CD14-positive monocyte (primary cell): ENCODE results near the gene OPN1LW. TPM values are rescaled to one million over a fixed set of nuclear protein-coding genes. Genes with fewer than 3 reads are reported as not detected.
"Not testable (repeated sequence)": the region's sequence is repeated elsewhere in the genome, so short reads cannot be mapped to it uniquely, and the experiment has no call there.

ENCODE experiments used
- DNase-seq, 3 donors: peaks; one replicate each; pipeline ENCODE4 v3.0.0-alpha.2; 2011 to 2022
- H2AFZ ChIP-seq: 2 replicates; pipeline ENCODE4 v1.6.0; 2012; ENCODE audit warnings: mild to moderate bottlenecking, low read depth, low read length, inconsistent platforms; ENCODE audit not compliant: insufficient read depth, poor library complexity, severe bottlenecking
- H3K27ac ChIP-seq, 2 donors: 1 replicate in 1 of 2; 2 replicates in 1 of 2; pipeline ENCODE4 v1.5.1; 2012 to 2013; ENCODE audit warnings: low read length in 2 of 2, control low read depth in 1 of 2, inconsistent platforms in 1 of 2, low read depth in 1 of 2, mild to moderate bottlenecking in 1 of 2
- H3K27me3 ChIP-seq, 2 donors: one replicate each; pipeline versions ENCODE4 v1.6.0 to v1.6.1; 2011 to 2013; ENCODE audit warnings: low read length in 2 of 2; ENCODE audit not compliant: control insufficient read depth in 2 of 2, insufficient read depth in 2 of 2
- H3K36me3 ChIP-seq, 2 donors: replicated peaks in 1 of 2; 1 replicate in 1 of 2; 2 replicates in 1 of 2; pipeline versions ENCODE4 v1.5.1 to v1.6.1; 2012 to 2013; ENCODE audit warnings: low read length in 2 of 2, control low read depth in 1 of 2, inconsistent platforms in 1 of 2, mild to moderate bottlenecking in 1 of 2; ENCODE audit not compliant: insufficient read depth in 2 of 2, control insufficient read depth in 1 of 2
- H3K4me1 ChIP-seq, 2 donors: 1 replicate in 1 of 2; 2 replicates in 1 of 2; pipeline versions ENCODE4 v1.5.1 to v1.6.1; 2012 to 2013; ENCODE audit warnings: low read length in 2 of 2, control low read depth in 1 of 2, inconsistent platforms in 1 of 2, mild to moderate bottlenecking in 1 of 2, moderate library complexity in 1 of 2; ENCODE audit not compliant: insufficient read depth in 2 of 2, control insufficient read depth in 1 of 2
- H3K4me2 ChIP-seq: replicated peaks from 2 replicates; pipeline ENCODE3; 2012; ENCODE audit warnings: low read length, moderate library complexity, mild to moderate bottlenecking; ENCODE audit not compliant: poor library complexity, severe bottlenecking; ENCODE audit errors: extremely low read depth
- H3K4me3 ChIP-seq, 3 experiments: fragments of 200-600 bp in 1 of 3; sonication (generic) in 1 of 3; replicated peaks in 1 of 3; 1 replicate in 2 of 3; 2 replicates in 1 of 3; pipeline ENCODE4 v1.5.1; 2011 to 2013; ENCODE audit warnings: low read length in 3 of 3, mild to moderate bottlenecking in 3 of 3, control low read depth in 2 of 3, low read depth in 2 of 3, inconsistent platforms in 1 of 3, moderate library complexity in 1 of 3
- H3K79me2 ChIP-seq: 2 replicates; pipeline ENCODE4 v1.6.0; 2012; ENCODE audit warnings: mild to moderate bottlenecking, control low read depth, inconsistent platforms, low read length, moderate library complexity; ENCODE audit not compliant: insufficient read depth
- H3K9ac ChIP-seq: 2 replicates; pipeline ENCODE4 v1.6.0; 2017; ENCODE audit warnings: low read length, mild to moderate bottlenecking; ENCODE audit not compliant: insufficient read depth, poor library complexity, severe bottlenecking
- H3K9me3 ChIP-seq, 2 donors: replicated peaks in 1 of 2; 1 replicate in 1 of 2; 2 replicates in 1 of 2; pipeline versions ENCODE4 v1.5.1 to v1.6.1; 2012 to 2013; ENCODE audit warnings: low read length in 2 of 2, control low read depth in 1 of 2; ENCODE audit not compliant: control insufficient read depth in 1 of 2, insufficient read depth in 1 of 2
- H4K20me1 ChIP-seq: 2 replicates; pipeline ENCODE4 v1.6.0; 2012; ENCODE audit warnings: mild to moderate bottlenecking, low read length, control low read depth, moderate library complexity; ENCODE audit not compliant: insufficient read depth
- H3K27ac Mint-ChIP-seq, 7 donors: one replicate each; pipeline ENCODE4 v1.8.0; 2020; ENCODE audit warnings: mild to moderate bottlenecking in 7 of 7, mixed read lengths in 7 of 7, moderate library complexity in 6 of 7, inconsistent platforms in 2 of 7
- H3K27me3 Mint-ChIP-seq, 3 donors: one replicate each; pipeline ENCODE4 v1.8.0; 2021 to 2022; ENCODE audit warnings: low read depth in 3 of 3, mild to moderate bottlenecking in 3 of 3, mixed read lengths in 3 of 3, moderate library complexity in 3 of 3, inconsistent platforms in 1 of 3
- H3K36me3 Mint-ChIP-seq, 2 donors: one replicate each; pipeline ENCODE4 v1.8.0; 2020; ENCODE audit warnings: mixed read lengths in 2 of 2, inconsistent platforms in 1 of 2, mild to moderate bottlenecking in 1 of 2
- H3K4me1 Mint-ChIP-seq: one replicate; pipeline ENCODE4 v1.8.0; 2020; ENCODE audit warnings: mild to moderate bottlenecking, mixed read lengths
- H3K4me3 Mint-ChIP-seq, 2 donors: one replicate each; pipeline ENCODE4 v1.8.0; 2020; ENCODE audit warnings: mild to moderate bottlenecking in 2 of 2, mixed read lengths in 2 of 2, moderate library complexity in 1 of 2
- H3K9me3 Mint-ChIP-seq, 7 donors: one replicate each; pipeline ENCODE4 v1.8.0; 2020 to 2022; ENCODE audit warnings: mixed read lengths in 7 of 7, mild to moderate bottlenecking in 6 of 7, moderate library complexity in 6 of 7, inconsistent platforms in 2 of 7
- CTCF ChIP-seq: fragments of 200-600 bp; IDR thresholded peaks from one replicate; pipeline ENCODE4 v1.8.0; 2022; ENCODE audit warnings: antibody characterized with exemption, mild to moderate bottlenecking
- WGBS: methylation state at CpG from one replicate; pipeline ENCODE4 v1.1.5; 2013; ENCODE audit warnings: missing lambda C conversion rate; ENCODE audit not compliant: insufficient coverage; 5-methylcytosine and 5-hydroxymethylcytosine counted together
- intact Hi-C, 2 donors: fragments of 100-400 bp; cut with micrococcal nuclease; formaldehyde crosslinking; loops; one replicate each; pipeline versions ENCODE4 v1.15.0 to v1.15.1; 2023
- polyA plus RNA-seq, 3 donors: library from polyadenylated mRNA; depleted of rRNA in 1 of 3; unstranded in 2 of 3; stranded (reverse) in 1 of 3; fragments of 300-500 nt in 2 of 3; fragments of >200 nt in 1 of 3; fragmentation: Illumina TruSeq in 2 of 3; gene quantifications; 1 replicate in 2 of 3; 2 replicates in 1 of 3; pipeline ENCODE4 v1.2.3, GENCODE V29; 2012 to 2021

The OPN1LW gene
- polyA plus RNA-seq, 3 donors: not detected

GRCh38 chrX:154142950-154143745 is 895 bp upstream of the OPN1LW start:
- intact Hi-C loops: no loop called here
- Histone ChIP-seq H3K4me2 (no peak overlapping the region), H3K79me2 (no peaks in the 10 kb centered on the region), H3K4me3 (no peak overlapping the region), H3K36me3 (no peaks in the 10 kb centered on the region), H3K27ac (no peak overlapping the region), H3K27me3 (peaks cover 0 to 2% of the 10 kb centered on the region in 2 donors), H4K20me1 (no peaks in the 10 kb centered on the region), H3K4me1 (peaks cover 0 to 7% of the 10 kb centered on the region in 2 donors), H3K9ac (no peak overlapping the region), H2AFZ (no peak overlapping the region), H3K9me3 (no peaks in the 10 kb centered on the region)
- Mint-ChIP-seq H3K4me3 (no peak overlapping the region), H3K27me3 (peaks cover 2 to 16% (median 2%) of the 10 kb centered on the region in 3 donors), H3K4me1 (peaks cover 8% of the 10 kb centered on the region), H3K36me3 (peaks cover 0 to 2% of the 10 kb centered on the region in 2 donors), H3K9me3 (peaks cover 0 to 5% (median 1%) of the 10 kb centered on the region in 7 donors), H3K27ac (no peak overlapping the region)
- WGBS: 88% methylated on average over 14 of the region's 23 CpGs
- no peak for TF ChIP-seq CTCF
- no peak for DNase-seq

GRCh38 chrX:154151030-154151429 is 7.0 kb downstream of the OPN1LW start:
- H3K36me3 ChIP-seq, H3K27ac ChIP-seq, H3K27me3 ChIP-seq, H3K9me3 Mint-ChIP-seq, H4K20me1 ChIP-seq, DNase-seq, H3K9ac ChIP-seq, H3K4me1 Mint-ChIP-seq, H3K4me2 ChIP-seq, H3K9me3 ChIP-seq, H3K27me3 Mint-ChIP-seq, H2AFZ ChIP-seq, H3K36me3 Mint-ChIP-seq, H3K27ac Mint-ChIP-seq, H3K4me3 ChIP-seq, intact Hi-C loops, H3K79me2 ChIP-seq, H3K4me1 ChIP-seq, H3K4me3 Mint-ChIP-seq: not testable (repeated sequence)
- no CpG with 5 or more reads among the region's 6 CpGs for WGBS

GRCh38 chrX:154156221-154156620 is 12.2 kb downstream of the OPN1LW start:
- H3K9me3 ChIP-seq, H3K9ac ChIP-seq, DNase-seq, H3K27ac ChIP-seq, H3K27me3 ChIP-seq, H3K27me3 Mint-ChIP-seq, H4K20me1 ChIP-seq, H3K4me1 ChIP-seq, H3K9me3 Mint-ChIP-seq, H3K36me3 ChIP-seq, H2AFZ ChIP-seq, H3K27ac Mint-ChIP-seq, H3K79me2 ChIP-seq, intact Hi-C loops, H3K36me3 Mint-ChIP-seq, H3K4me1 Mint-ChIP-seq, H3K4me2 ChIP-seq, H3K4me3 ChIP-seq, H3K4me3 Mint-ChIP-seq: not testable (repeated sequence)
- no CpG with 5 or more reads among the region's 11 CpGs for WGBS

- H3K4me1 ChIP-seq, H4K20me1 ChIP-seq, H3K79me2 ChIP-seq, H3K9me3 Mint-ChIP-seq, H3K27me3 ChIP-seq, intact Hi-C loops, H3K9ac ChIP-seq, H3K36me3 Mint-ChIP-seq, H3K36me3 ChIP-seq, H3K4me1 Mint-ChIP-seq, H3K27ac Mint-ChIP-seq, H3K4me3 ChIP-seq, H3K4me2 ChIP-seq, H3K27ac ChIP-seq, H3K4me3 Mint-ChIP-seq, H3K9me3 ChIP-seq, H2AFZ ChIP-seq, DNase-seq, H3K27me3 Mint-ChIP-seq: not testable (repeated sequence)
- WGBS: no CpG with 5 or more reads among the region's 2 CpGs
Observed at GRCh38 chrX:154157207-154157606, 13.2 kb downstream of the OPN1LW start.
